Vagina (tissue), 2 donors: ENCODE results near the gene MED13L. TPM values are rescaled to one million over a fixed set of nuclear protein-coding genes. Genes with fewer than 3 reads are reported as not detected.

ENCODE experiments used
- DNase-seq, 2 donors: peaks; one replicate each; pipeline ENCODE4 v3.0.0-alpha.2; 2017; ENCODE audit errors: extremely low spot score in 2 of 2
- H3K27ac ChIP-seq: fragments of 200-600 bp; sonication (generic); one replicate; pipeline ENCODE4 v1.5.1; 2019
- H3K27me3 ChIP-seq: fragments of 200-600 bp; sonication (generic); one replicate; pipeline ENCODE4 v1.5.1; 2019
- H3K36me3 ChIP-seq, 2 donors: fragments of 200-600 bp; sonication (generic); one replicate each; pipeline ENCODE4 v1.5.1; 2017 to 2019
- H3K4me1 ChIP-seq: fragments of 200-600 bp; sonication (generic); one replicate; pipeline ENCODE4 v1.5.1; 2019
- H3K4me3 ChIP-seq, 2 donors: fragments of 200-600 bp; sonication (generic); 1 replicate in 1 of 2; 2 replicates in 1 of 2; pipeline ENCODE4 v1.5.1; 2016 to 2019
- H3K9me3 ChIP-seq: fragments of 200-600 bp; sonication (generic); one replicate; pipeline ENCODE4 v1.5.1; 2019
- CTCF ChIP-seq, 3 experiments: fragments of 450-650 bp in 2 of 3; fragments of 200-600 bp in 1 of 3; sonication (generic) in 1 of 3; IDR thresholded peaks; one replicate each; pipeline ENCODE4 v1.5.1; 2017 to 2019; ENCODE audit warnings: antibody characterized with exemption in 3 of 3, mild to moderate bottlenecking in 2 of 3, moderate library complexity in 2 of 3
- POLR2A ChIP-seq, 2 donors: fragments of 450-650 bp; IDR thresholded peaks; one replicate each; pipeline ENCODE4 v1.6.1; 2017; ENCODE audit warnings: antibody characterized with exemption in 2 of 2, mild to moderate bottlenecking in 2 of 2, moderate library complexity in 2 of 2
- POLR2AphosphoS5 ChIP-seq, 2 donors: sonication (generic); formaldehyde crosslinking; IDR thresholded peaks; one replicate each; pipeline ENCODE4 v1.9.0; 2017; ENCODE audit warnings: antibody characterized with exemption in 2 of 2, mild to moderate bottlenecking in 2 of 2, low read depth in 1 of 2; ENCODE audit not compliant: insufficient read depth in 1 of 2
- intact Hi-C: fragments of 100-400 bp; cut with DNase I; formaldehyde crosslinking; loops from one replicate; pipeline ENCODE4 v1.15.1; 2023
- total RNA-seq: library from RNA; depleted of rRNA; stranded (reverse); fragments of >200 nt; gene quantifications from one replicate; pipeline ENCODE4 v1.2.3, GENCODE V29; 2016

MED13L gene
- total RNA-seq, 1 donor from 2014 or later, result 161 TPM

GRCh38 chr12:116116650-116117424, 160.7 kb downstream of the MED13L start:
- no peaks in the 10 kb centered on the region for H3K27me3 ChIP-seq
- no peak overlapping the region for H3K27ac ChIP-seq
- no peak for DNase-seq
- H3K4me1 ChIP-seq, result peaks cover 65% of the 10 kb centered on the region
- no peak for TF ChIP-seq CTCF (IDR thresholded peaks at IDR 0.05)
- no peak for TF ChIP-seq POLR2AphosphoS5 (IDR thresholded peaks at IDR 0.05; ENCODE audit: insufficient read depth in 1 of 2, low read depth in 1 of 2)
- no peak for TF ChIP-seq POLR2A (IDR thresholded peaks at IDR 0.05)
- no peaks in the 10 kb centered on the region for H3K9me3 ChIP-seq
- no peak overlapping the region for H3K4me3 ChIP-seq
- intact Hi-C loops, result no loop called here
- peaks cover 0 to 3% of the 10 kb centered on the region in 2 donors for H3K36me3 ChIP-seq

GRCh38 chr12:116113398-116114130, 163.9 kb downstream of the MED13L start:
- peaks cover 41% of the 10 kb centered on the region for H3K4me1 ChIP-seq

GRCh38 chr12:116106870-116107269, 170.6 kb downstream of the MED13L start:
- H3K4me1 ChIP-seq, result peaks cover 10% of the 10 kb centered on the region
- H3K9me3 ChIP-seq, result no peaks in the 10 kb centered on the region
- intact Hi-C loops, result no loop called here
- peaks cover 0 to 4% of the 10 kb centered on the region in 2 donors for H3K36me3 ChIP-seq
- no peaks in the 10 kb centered on the region for H3K27me3 ChIP-seq
- no peak overlapping the region for H3K4me3 ChIP-seq
- TF ChIP-seq POLR2A (IDR thresholded peaks at IDR 0.05), result no peak
- no peak for TF ChIP-seq CTCF (IDR thresholded peaks at IDR 0.05)
- no peak for TF ChIP-seq POLR2AphosphoS5 (IDR thresholded peaks at IDR 0.05; ENCODE audit: insufficient read depth in 1 of 2, low read depth in 1 of 2)
- H3K27ac ChIP-seq, result no peak overlapping the region
- DNase-seq, result no peak

More at GRCh38 chr12:116113398-116114130, 163.9 kb downstream of the MED13L start:
- intact Hi-C loops, result no loop called here
- Histone ChIP-seq H3K27me3 (no peaks in the 10 kb centered on the region), H3K9me3 (no peaks in the 10 kb centered on the region), H3K36me3 (peaks cover 3 to 4% of the 10 kb centered on the region in 2 donors), H3K4me3 (no peak overlapping the region), H3K27ac (no peak overlapping the region)
- no peak for DNase-seq
- TF ChIP-seq POLR2A (IDR thresholded peaks at IDR 0.05) (no peak), POLR2AphosphoS5 (IDR thresholded peaks at IDR 0.05; ENCODE audit: insufficient read depth in 1 of 2, low read depth in 1 of 2) (no peak), CTCF (IDR thresholded peaks at IDR 0.05) (no peak)

- no peaks in the 10 kb centered on the region for H3K36me3 ChIP-seq
- no peak for DNase-seq
- intact Hi-C loops, result no loop called here
- H3K4me3 ChIP-seq, result no peak overlapping the region
- H3K9me3 ChIP-seq, result no peaks in the 10 kb centered on the region
- TF ChIP-seq POLR2A (IDR thresholded peaks at IDR 0.05), result no peak
- no peak for TF ChIP-seq POLR2AphosphoS5 (IDR thresholded peaks at IDR 0.05; ENCODE audit: insufficient read depth in 1 of 2, low read depth in 1 of 2)
- no peak for TF ChIP-seq CTCF (IDR thresholded peaks at IDR 0.05)
- no peak overlapping the region for H3K27ac ChIP-seq
- peaks cover 5% of the 10 kb centered on the region for H3K4me1 ChIP-seq
- H3K27me3 ChIP-seq, result no peaks in the 10 kb centered on the region
Observed at GRCh38 chr12:116104167-116104767, 173.2 kb downstream of the MED13L start.
